Vagina (tissue), 2 donors: ENCODE results near the gene RPTOR. TPM values are rescaled to one million over a fixed set of nuclear protein-coding genes. Genes with fewer than 3 reads are reported as not detected.

Experiments used
- DNase-seq, 2 donors: peaks; one replicate each; pipeline ENCODE4 v3.0.0-alpha.2; 2017; ENCODE audit errors: extremely low spot score in 2 of 2
- H3K27ac ChIP-seq: fragments of 200-600 bp; sonication (generic); one replicate; pipeline ENCODE4 v1.5.1; 2019
- H3K27me3 ChIP-seq: fragments of 200-600 bp; sonication (generic); one replicate; pipeline ENCODE4 v1.5.1; 2019
- H3K36me3 ChIP-seq, 2 donors: fragments of 200-600 bp; sonication (generic); one replicate each; pipeline ENCODE4 v1.5.1; 2017 to 2019
- H3K4me1 ChIP-seq: fragments of 200-600 bp; sonication (generic); one replicate; pipeline ENCODE4 v1.5.1; 2019
- H3K4me3 ChIP-seq, 2 donors: fragments of 200-600 bp; sonication (generic); 1 replicate in 1 of 2; 2 replicates in 1 of 2; pipeline ENCODE4 v1.5.1; 2016 to 2019
- H3K9me3 ChIP-seq: fragments of 200-600 bp; sonication (generic); one replicate; pipeline ENCODE4 v1.5.1; 2019
- CTCF ChIP-seq, 3 experiments: fragments of 450-650 bp in 2 of 3; fragments of 200-600 bp in 1 of 3; sonication (generic) in 1 of 3; IDR thresholded peaks; one replicate each; pipeline ENCODE4 v1.5.1; 2017 to 2019; ENCODE audit warnings: antibody characterized with exemption in 3 of 3, mild to moderate bottlenecking in 2 of 3, moderate library complexity in 2 of 3
- POLR2A ChIP-seq, 2 donors: fragments of 450-650 bp; IDR thresholded peaks; one replicate each; pipeline ENCODE4 v1.6.1; 2017; ENCODE audit warnings: antibody characterized with exemption in 2 of 2, mild to moderate bottlenecking in 2 of 2, moderate library complexity in 2 of 2
- POLR2AphosphoS5 ChIP-seq, 2 donors: sonication (generic); formaldehyde crosslinking; IDR thresholded peaks; one replicate each; pipeline ENCODE4 v1.9.0; 2017; ENCODE audit warnings: antibody characterized with exemption in 2 of 2, mild to moderate bottlenecking in 2 of 2, low read depth in 1 of 2; ENCODE audit not compliant: insufficient read depth in 1 of 2
- intact Hi-C: fragments of 100-400 bp; cut with DNase I; formaldehyde crosslinking; loops from one replicate; pipeline ENCODE4 v1.15.1; 2023
- total RNA-seq: library from RNA; depleted of rRNA; stranded (reverse); fragments of >200 nt; gene quantifications from one replicate; pipeline ENCODE4 v1.2.3, GENCODE V29; 2016

RPTOR gene
- total RNA-seq, 1 donor from 2014 or later, result 38.3 TPM

- Histone ChIP-seq H3K4me3 (no peak overlapping the region), H3K4me1 (no peaks in the 10 kb centered on the region), H3K27me3 (no peaks in the 10 kb centered on the region), H3K9me3 (no peaks in the 10 kb centered on the region), H3K36me3 (no peaks in the 10 kb centered on the region), H3K27ac (no peak overlapping the region)
- no peak for DNase-seq
- TF ChIP-seq POLR2AphosphoS5 (IDR thresholded peaks at IDR 0.05; ENCODE audit: insufficient read depth in 1 of 2, low read depth in 1 of 2) (no peak), CTCF (IDR thresholded peaks at IDR 0.05) (no peak), POLR2A (IDR thresholded peaks at IDR 0.05) (no peak)
- intact Hi-C loops, result no loop called here
Observed at GRCh38 chr17:80643326-80644099, 98.9 kb downstream of the RPTOR start.

DNA sequence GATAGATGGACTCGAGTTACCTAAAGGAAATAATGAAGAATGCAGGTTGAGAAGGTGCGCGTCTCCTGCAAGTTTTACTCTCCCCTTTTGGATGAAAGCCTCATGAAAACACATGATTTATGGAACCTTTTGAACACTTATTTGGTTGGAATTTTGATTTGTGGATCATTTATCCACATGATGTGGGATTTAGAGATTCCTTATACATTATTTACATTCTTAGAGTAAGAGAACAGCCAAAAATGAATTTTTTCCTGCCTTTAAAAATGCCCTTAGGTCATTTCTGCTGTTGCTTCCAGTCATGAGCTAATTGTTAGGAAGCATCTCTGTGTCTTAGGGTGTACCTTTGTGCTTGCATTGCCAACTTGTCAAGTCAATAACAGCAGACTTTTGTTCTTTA, 99.9 kb downstream of the RPTOR start:
- intact Hi-C loops, result no loop called here
- DNase-seq, result no peak
- no peak for TF ChIP-seq POLR2AphosphoS5 (IDR thresholded peaks at IDR 0.05; ENCODE audit: insufficient read depth in 1 of 2, low read depth in 1 of 2)
- no peak for TF ChIP-seq POLR2A (IDR thresholded peaks at IDR 0.05)
- no peak for TF ChIP-seq CTCF (IDR thresholded peaks at IDR 0.05)
- Histone ChIP-seq H3K4me1 (peaks cover 6% of the 10 kb centered on the region), H3K9me3 (no peaks in the 10 kb centered on the region), H3K27me3 (no peaks in the 10 kb centered on the region), H3K4me3 (no peak overlapping the region), H3K36me3 (no peaks in the 10 kb centered on the region), H3K27ac (no peak overlapping the region)

DNA sequence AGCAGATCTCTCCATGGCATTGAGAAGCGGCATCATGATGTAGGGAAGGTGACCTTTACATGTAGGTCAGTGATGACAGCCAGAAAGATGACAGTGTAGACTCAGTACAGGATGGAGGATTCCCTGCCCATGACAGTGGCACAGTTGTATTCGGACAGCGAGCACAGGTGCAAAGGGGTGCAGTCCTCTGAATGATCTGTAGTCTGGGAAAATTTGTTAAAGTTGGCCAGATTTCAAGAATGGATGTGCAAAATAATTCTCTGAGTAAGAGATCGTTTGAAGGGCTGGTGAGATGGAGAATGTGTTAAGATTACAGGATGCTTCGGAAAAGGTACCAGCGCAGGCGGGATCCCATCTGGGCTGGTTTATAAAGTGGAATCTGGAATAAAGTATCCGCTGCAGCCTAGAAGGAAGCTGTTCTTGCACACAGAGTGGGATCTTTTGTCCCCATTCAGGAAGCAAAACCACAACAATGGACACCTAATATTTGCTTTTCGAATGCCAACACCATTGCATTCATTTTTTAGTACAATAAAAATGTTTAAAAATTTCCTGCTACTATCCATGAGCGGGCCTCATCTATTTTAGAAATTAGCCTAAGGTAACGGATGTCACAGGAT, 101.2 kb downstream of the RPTOR start:
- H3K4me1 ChIP-seq, result peaks cover 14% of the 10 kb centered on the region
- H3K9me3 ChIP-seq, result no peaks in the 10 kb centered on the region
- intact Hi-C loops, result no loop called here
- no peaks in the 10 kb centered on the region for H3K27me3 ChIP-seq
- no peak overlapping the region for H3K4me3 ChIP-seq
- no peak for DNase-seq
- H3K36me3 ChIP-seq, result no peaks in the 10 kb centered on the region
- no peak overlapping the region for H3K27ac ChIP-seq
- TF ChIP-seq CTCF (IDR thresholded peaks at IDR 0.05) (no peak), POLR2A (IDR thresholded peaks at IDR 0.05) (no peak), POLR2AphosphoS5 (IDR thresholded peaks at IDR 0.05; ENCODE audit: insufficient read depth in 1 of 2, low read depth in 1 of 2) (no peak)

DNA sequence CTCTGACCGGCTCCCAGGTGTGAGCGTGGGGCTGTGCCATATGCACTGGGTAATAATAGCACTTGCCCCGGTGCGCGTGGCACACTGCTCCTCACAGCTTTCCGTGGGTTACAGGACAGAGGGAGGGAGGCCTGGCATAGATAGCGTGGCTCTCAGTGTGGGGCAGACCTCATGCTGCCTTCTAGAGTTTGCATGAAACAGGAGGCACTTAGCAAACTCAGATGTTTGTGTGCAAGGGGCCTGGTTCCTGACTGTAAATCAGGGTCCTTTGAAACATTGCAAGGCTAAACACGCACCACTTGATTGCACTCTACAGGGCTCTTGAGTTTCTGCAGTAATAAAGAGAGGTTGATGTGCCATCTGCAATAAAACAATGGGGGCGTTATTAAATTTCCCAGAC, 101.7 kb downstream of the RPTOR start:
- DNase-seq, result no peak
- Histone ChIP-seq H3K4me1 (peaks cover 14% of the 10 kb centered on the region), H3K4me3 (no peak overlapping the region), H3K27ac (no peak overlapping the region), H3K27me3 (no peaks in the 10 kb centered on the region), H3K9me3 (no peaks in the 10 kb centered on the region), H3K36me3 (no peaks in the 10 kb centered on the region)
- TF ChIP-seq CTCF (IDR thresholded peaks at IDR 0.05), result no peak
- no peak for TF ChIP-seq POLR2A (IDR thresholded peaks at IDR 0.05)
- no peak for TF ChIP-seq POLR2AphosphoS5 (IDR thresholded peaks at IDR 0.05; ENCODE audit: insufficient read depth in 1 of 2, low read depth in 1 of 2)
- intact Hi-C loops, result no loop called here

DNA sequence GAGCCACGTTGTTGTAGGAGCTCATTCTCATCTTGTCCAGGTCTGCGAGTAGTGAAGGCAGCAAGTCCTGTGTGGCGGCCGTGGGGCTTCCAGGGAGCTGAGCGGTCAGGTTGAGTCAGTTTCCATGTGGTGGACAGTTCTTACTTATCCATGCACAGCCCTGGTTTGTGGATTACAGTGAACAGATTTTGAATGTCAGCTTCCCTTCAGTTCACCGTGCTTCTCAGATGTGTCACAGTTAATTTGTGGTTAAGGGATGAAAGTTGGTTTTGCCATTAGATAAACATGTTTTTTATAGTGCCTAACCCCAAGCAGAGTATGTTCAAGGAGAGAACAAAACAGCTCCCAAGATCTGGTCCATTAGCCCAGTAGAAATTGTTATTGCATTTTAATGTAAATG, 103.1 kb downstream of the RPTOR start:
- DNase-seq, result no peak
- Histone ChIP-seq H3K4me3 (no peak overlapping the region), H3K9me3 (no peaks in the 10 kb centered on the region), H3K36me3 (no peaks in the 10 kb centered on the region), H3K27me3 (no peaks in the 10 kb centered on the region), H3K4me1 (peaks cover 14% of the 10 kb centered on the region), H3K27ac (no peak overlapping the region)
- intact Hi-C loops, result no loop called here
- TF ChIP-seq CTCF (IDR thresholded peaks at IDR 0.05) (no peak), POLR2A (IDR thresholded peaks at IDR 0.05) (no peak), POLR2AphosphoS5 (IDR thresholded peaks at IDR 0.05; ENCODE audit: insufficient read depth in 1 of 2, low read depth in 1 of 2) (no peak)
